DMS79 (cell line): ENCODE measurements around the gene TUBA4B.
"Not testable (repeated sequence)": the region's sequence is repeated elsewhere in the genome, so short reads cannot be mapped to it uniquely, and the experiment has no call there.

ENCODE experiments used
- DNase-seq: peaks from one replicate; lab custom pipeline; 2025; lab: John Stamatoyannopoulos, UW

The TUBA4B gene

DNA sequence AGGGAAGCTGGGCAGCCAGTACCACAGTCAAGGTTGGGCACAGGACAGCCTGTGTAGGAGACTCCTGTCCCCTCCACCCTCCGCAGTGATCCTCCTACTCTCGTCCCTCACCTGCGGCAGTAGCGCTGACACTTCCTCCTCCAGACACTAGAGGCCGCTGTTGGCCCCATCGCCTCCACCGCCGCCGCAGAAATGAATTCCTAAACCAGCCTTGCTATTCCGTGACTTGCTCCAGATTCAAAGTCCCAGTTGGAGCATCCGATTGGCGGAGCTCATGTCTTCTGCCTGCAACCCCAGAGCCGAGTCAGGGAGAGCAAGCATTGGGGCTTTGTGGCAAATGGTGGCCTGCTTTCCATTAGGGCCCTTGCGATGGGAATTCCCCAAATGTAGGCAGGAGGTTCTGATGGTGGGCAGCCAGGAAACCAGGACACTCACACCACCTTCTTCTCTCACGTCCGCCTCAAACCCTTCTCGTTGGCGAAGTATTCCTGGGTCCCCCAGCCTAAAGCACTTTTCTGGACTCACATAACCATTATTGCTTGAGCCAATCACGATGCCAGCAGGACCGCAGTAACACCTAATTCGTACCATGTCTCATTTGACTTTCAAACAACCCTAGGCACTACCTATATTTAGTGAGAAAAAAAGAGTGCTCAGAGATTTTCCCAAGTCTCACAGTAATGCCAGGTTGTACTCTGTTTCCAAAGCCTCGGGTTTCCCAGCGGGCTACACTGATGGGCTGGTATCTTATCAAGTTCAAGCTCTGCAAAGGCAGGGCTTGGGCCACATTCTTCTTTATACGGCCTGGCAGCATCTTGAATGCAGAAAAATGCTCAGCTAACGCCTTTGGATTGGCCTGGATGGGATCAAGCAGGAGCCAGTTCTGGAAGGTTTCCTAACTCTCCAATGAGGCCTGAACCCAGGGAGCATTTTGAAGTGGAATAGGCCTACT, 24.9 kb downstream of the TUBA4B start:
- DNase-seq: peak; percentile 48

DNA sequence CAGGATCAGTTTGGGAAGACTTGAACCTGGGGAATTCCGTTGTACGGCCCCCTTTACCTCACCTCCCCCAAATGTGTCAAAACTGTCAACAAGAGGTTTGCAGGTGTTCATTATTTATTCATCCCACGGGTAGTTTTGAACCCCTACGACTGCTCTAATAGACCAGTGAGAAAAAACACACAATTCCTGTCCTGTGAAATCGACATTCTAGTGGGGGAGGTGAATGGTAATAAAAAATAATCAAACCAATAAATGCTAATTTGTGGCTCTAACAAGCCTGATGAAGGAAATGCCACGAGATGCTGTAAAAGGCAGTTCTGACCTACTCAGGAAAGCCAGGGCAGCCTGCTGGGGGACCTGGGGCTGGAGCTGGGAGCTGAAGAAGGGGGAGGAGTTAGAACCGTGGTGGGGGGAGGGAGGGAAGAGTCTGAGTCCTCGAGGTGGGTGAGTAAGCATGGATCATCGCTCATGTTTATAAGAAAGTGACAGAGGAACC, 25.7 kb downstream of the TUBA4B start:
- no peak for DNase-seq

DNA sequence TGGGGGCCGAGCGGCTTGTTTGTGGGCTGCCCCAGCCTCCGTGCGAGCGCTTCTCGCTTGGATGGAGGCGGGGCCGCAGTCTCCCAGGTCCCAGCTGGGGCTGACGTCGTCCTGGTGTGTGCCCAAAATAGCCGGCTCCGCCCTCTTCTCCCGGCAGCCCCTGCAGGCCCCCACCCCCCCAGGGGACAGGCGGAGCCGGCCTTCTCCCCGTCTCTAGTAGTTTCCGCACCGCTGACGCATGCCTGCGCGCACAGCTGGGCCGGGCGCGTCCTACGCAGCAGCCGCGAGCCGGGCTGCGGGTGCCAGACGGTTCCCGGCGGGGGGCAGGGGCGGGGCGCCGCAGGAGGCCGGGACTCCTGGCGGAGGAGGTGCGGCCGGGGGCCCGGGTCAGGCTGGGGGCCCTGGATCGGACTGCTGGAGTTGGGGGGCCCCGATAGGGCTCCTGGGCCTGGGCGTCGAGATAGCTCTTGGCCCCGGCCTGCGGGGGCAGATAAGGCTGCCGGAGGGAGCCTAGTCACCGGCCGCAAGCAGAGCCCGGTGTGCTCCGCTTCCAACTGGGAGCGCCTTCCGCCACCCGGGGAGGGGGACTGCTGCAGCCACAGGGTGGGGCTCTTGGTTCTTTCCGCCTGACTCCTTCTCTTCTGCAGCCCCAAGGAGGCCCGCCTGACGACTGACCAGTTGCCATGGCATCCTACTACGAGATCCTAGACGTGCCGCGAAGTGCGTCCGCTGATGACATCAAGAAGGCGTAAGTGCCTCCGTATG, 26.3 kb downstream of the TUBA4B start, which contains the start of gene DNAJB2:
Gene DNAJB2 (plus strand): TSS at position 216 of the 765 bp plus-strand sequence. CDS start 468 bp downstream, at position 684.
- DNase-seq: peak; percentile 95

DNA sequence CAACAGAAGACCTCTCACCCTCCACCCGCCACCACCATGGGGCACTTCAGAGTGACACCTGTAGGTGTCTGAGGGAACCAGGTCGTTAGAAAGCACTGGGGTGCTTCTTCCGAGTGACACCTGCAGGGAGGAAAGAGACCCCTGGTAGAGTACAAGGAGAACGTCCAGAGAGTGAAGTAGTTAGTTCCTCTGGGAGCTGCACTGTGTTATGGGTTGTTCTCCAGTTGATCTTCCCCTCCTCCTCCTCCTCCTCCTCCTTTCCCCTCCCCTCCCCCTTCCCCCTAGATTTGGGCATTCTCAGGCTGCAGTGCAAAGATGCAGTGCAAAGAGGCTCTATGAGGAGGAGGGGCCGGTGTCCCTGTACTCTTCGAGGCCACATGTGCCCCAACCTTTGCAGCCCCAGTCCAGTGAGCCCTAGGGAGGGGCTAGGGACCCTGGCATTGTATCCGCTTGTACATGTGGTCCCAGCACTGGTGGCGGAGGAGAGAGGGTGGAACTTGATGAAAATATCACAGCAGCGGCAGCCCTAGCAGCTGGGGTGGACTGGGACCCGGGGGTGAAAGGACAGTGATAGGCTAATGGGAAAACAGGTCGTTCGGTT, 27.0 kb downstream of the TUBA4B start:
- no peak for DNase-seq

DNA sequence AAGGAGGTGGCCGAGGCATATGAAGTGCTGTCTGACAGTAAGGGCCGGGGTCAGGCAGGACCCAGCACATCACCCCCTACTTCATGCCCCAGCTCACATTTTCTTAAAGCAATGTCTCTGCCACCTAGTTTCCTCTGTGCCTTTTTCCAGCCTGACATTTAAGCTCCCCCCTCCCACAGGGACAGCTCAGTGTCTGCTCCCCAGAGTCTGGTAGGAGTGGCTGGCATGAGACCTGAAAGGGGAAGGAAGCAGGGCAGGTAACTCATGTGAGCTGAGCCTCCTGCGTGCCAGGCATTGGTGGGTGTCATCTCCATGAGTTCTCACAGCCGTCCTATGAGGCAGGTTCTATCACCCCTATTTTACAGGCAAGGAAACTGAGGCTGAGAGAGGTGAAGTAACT, 27.6 kb downstream of the TUBA4B start:
- no peak for DNase-seq

DNA sequence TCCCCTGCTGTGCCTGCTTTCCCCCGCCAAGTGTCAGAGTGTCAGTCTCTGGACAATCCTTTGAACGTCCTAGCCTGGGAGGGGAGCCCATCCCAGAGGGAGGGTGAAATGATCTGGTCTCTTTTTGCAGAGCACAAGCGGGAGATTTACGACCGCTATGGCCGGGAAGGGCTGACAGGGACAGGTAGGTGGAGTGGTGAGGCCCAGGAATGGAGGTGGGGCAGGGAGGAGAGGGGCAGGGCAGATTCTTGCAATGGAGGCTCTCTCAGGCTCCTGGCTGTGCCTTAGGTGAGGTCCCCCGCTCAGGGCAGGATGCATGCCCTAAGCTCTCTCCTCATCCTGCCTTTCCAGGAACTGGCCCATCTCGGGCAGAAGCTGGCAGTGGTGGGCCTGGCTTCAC, 28.5 kb downstream of the TUBA4B start:
- DNase-seq: no peak

DNA sequence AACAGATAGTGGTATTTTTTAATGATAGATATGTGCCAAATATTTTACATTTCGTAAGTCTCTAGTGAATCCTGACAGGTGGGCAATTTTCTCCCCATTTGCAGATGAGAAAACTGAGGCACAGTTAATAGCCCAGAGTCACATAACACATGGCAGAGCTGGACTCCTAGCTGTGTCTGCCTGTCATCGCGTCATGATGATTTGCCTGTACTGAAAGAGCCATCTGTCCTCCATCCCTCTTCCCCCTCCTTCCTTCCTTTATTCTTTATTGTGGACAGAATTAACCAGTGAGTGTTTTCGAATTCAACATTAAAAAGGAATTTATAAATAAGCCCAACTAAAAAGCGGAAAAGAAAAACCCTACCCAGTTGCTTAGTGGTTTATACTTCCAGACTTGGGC, 29.3 kb downstream of the TUBA4B start:
- no peak for DNase-seq

DNA sequence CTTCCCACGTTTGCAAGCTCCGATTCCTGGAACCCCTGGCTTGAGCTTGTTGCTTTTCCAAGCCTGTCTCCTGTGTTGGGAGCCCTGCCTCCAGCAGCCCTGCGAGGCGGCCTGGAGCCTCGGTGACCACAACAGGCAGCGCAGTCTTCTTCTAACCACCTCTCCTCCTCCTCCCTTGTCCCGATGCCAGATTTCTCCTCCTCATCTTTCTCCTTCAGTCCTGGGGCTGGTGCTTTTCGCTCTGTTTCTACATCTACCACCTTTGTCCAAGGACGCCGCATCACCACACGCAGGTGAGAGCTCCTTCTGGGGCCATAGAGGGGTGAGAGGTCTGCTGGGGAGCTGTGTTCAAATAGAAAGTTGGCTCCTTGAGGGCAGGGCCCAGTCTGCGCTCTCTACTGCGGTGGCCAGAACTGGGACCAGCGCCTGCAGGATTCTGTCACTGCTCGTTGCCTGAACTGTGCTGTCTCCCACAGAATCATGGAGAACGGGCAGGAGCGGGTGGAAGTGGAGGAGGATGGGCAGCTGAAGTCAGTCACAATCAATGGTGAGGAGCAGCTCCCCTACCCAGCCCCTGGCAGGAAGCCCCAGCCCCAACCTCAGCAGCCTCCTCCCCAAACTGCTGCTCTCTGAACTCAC, 30.0 kb downstream of the TUBA4B start:
- no peak for DNase-seq

DNA sequence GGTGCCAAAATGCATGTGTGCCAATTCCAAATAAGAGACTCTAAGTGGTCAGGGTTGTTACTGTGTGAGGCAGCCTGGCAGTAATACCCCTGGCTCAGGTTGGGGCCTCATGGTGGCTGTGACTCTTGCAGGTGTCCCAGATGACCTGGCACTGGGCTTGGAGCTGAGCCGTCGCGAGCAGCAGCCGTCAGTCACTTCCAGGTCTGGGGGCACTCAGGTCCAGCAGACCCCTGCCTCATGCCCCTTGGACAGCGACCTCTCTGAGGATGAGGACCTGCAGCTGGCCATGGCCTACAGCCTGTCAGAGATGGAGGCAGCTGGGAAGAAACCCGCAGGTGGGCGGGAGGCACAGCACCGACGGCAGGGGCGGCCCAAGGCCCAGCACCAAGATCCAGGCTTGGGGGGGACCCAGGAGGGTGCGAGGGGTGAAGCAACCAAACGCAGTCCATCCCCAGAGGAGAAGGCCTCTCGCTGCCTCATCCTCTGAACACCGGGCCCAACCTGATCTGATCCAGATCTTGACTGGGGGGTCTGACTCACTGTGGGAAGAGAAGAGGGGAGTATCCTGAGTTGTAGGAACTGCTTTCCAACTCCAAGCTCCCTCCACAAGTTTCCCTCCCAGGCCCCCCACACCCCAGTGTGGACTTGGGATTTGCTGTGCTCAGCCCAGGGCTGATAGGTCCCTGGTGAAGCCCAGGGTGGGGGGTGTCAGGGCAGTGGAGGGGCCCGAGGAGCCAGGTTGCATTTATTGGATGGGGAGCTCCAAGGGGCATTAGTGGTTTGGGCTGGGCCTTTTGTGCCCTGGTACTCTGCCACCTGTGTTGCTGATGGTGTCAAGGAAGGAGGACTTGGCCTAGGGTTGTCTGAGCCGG, 31.7 kb downstream of the TUBA4B start:
- no peak for DNase-seq

DNA sequence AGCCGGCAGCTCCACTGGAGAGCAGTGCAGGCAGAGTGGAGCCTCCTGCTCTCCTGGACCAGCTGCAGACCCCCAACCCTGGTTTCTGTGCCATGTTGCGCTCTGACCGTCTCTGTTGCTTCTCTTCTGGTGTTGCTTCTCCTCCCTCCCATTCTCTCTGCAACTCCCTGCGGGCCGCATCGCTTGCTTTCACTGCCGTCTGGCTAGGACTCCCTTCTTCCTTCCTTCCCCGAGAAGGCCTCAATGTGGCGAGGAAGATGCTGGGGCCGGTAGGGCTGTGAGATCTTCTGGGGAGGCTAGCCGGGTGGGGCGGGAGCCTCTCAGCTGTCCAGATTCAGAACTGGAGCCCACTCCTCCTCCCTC, 32.3 kb downstream of the TUBA4B start:
- DNase-seq: no peak

DNA sequence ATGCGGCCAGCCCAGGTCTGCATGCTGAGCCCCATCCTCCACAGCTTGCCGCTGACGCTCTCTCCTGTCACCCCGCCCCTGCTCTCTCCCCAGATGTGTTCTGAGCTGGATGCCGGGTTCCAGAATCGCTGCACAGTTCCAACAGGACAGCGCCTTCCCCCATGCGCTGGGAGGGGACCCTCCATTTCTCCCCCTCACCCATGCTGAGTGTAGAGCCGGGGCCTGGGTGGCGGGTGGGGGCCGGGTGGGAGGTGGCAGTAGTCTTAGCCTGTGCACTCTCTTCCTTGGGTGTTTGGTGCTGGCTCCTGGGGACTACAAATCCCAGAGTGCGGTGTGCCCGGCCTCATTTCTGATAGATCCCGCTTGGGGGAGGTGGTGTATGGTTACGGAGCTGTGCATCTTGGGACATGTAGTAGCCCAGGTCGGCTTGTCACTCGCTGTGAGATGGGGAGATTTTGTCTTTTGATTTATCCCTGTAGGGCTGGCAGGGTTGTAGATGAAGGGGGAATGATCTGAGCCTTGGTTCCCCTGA, 32.9 kb downstream of the TUBA4B start:
- DNase-seq: no peak

DNA sequence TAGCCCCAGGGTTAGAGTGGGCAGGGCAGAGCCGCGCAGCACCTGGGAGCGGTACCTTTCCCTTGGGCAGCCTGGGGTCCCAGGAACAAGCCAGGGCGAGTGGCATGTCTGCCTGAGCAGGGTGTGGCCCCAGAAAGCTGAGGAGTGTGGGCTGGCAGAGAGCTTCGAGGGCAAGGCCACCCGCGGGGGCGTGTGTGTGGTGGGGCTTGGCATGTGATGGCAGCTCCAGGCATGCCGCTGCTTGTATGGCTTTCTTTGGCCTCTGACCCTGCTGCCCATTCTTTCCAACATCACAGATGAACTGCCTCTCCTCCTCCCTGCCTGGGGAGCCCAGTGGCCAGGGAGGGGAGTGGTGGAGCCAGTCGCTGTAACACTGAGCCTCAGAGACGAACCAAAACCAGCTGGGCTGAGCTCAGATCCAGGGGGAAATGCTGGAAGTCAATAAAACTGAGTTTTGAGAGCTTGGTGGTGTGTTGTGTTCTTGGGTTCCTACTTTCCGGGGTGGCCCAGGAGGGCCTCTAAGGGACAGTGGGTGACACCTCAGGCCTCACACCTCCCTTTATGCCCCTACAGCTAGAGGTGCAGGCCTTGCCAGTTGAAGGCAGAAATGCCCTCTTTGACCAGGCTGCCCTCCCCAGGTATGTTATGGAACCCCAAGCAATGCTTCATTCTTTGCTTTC, 33.5 kb downstream of the TUBA4B start:
- no peak for DNase-seq

DNA sequence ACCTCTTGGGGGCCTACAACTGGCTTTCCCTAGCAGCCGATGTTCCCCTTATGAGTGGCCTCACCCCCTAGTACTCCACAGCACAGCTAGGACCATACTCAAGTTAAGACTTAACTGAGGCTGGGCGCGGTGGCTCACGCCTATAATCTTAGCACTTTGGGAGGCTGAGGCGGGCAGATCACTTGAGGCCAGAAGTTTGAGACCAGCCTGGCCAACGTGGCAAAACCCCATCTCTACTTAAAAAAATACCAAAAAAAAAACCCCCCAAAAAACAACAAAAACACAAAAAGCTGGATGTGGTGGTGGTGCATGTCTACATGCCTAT, 34.0 kb downstream of the TUBA4B start:
- DNase-seq: not testable (repeated sequence)

DNA sequence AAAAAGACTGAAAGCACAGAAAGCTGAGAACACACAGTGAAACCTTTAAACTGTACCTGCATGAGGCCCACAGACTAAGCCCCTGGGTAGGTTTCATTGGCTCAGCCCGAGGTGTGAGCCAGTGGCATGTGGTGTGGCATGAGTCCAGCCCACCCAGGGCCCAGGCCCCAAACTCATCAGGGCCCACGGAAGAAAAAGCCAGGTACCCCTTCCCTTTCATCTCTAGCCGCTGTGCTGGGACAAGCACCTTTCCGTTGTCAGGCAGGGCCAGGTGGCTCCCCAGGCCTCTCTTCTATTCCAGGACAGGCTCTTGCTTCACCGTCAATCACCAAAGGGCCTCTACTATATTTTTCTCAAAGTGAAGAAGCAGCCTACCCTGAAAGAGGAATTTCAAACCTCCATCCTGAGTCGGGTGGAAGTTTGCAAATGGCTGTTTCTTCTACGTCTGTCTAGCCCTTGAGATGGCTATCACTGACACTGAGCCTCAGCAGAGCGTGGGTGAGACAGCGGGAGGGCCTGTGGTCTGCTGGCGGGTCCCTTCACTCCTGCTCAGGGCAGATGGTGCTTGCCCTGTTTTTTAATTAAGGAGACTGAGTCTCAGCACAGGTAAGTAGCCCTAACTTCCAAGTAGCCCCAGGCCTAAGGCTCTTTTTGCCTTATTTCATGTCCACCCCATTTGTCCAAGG, 34.7 kb downstream of the TUBA4B start:
- DNase-seq: no peak

DNA sequence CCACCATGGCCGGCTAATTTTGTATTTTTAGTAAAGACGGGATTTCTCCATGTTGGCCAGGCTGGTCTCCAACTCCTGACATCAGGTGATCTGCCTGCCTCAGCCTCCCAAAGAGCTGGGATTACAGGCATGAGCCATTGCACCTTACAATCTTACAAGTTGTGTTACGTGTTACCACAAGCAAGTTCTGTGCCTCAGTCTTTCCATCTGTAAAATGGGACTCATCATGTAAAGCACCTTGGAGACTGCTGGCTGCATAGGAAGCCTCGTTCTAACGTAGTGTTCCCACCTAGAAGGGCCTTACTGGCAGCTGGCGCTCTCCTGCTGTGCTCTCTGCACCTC, 36.1 kb downstream of the TUBA4B start:
- DNase-seq: no peak

DNA sequence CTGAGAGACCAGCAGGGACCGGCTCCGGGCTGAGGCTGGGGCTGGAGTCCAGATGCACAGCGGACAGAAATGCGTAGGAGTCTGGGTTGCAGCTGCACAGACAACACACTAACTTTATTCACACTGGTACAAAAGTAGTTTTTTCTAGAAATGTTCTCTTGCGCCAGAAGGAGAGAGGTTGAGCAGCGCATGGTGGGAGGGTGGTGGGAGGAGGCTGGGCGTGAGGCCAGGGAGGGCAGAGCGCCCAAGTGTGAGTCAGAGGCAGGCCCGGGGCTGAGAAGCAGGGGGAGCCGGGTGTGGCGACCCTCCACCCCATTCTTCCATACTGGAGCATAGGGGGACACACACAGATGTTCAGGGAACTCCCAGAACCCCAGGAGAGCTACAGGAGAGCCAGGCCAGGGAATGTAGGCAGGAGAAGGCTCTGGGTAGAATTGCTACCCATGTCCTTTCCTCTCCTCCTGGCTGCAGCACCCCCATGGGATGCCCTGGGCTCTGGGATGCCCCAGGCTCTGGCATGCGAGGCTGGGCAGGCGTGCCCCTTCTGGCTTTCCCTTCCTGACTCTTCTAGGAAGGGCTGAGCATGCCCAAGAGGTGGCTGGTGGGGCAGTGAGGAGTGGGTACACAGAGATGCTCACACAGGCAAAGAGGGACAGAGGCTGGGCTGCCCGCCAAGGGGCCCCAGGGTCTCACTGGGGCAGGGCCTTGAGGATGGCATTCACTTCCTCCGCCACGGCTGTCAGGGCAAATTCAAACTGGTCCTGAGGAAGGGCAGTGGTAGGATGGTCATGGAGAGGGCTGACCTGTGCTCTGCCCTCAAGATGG, 36.7 kb downstream of the TUBA4B start:
- no peak for DNase-seq

DNA sequence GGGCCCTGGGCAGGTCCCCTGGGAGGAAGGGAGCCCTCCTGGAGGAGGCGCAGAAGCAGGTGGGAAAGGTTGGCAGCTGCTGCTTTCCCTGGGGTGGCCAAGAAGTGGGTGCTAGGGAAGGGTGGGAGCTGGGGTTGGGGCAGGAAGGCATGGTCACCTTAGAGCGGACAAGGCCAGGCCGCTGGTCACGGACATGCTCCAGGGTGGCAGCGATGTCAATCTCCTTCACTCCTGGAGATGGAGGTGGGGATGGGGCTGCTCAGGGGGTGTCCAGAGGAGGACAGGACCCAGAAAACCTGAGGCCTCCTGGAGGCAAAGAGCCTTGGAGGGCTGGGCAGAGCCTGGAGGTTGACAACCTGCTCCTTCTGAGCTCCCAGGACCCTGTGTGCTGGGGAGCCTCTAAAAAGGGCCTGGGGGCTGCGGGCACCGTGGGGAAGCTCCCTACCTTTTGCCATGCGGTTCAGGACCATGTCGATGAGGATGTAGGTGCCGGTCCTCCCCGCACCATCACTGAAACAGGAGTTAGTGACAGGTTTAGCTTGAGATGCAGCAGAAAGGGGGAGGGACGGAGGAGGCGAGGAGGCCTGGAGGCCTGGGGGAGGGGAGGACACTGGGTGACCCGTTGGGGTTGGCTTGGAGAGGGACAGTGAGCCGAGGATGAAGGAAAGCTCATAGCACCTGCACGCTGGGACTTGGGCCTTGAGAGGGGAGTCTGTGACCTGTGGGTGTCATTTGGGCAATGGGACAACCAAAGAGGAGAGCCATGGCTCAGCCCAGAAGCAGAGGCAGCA, 37.5 kb downstream of the TUBA4B start:
- DNase-seq: no peak

DNA sequence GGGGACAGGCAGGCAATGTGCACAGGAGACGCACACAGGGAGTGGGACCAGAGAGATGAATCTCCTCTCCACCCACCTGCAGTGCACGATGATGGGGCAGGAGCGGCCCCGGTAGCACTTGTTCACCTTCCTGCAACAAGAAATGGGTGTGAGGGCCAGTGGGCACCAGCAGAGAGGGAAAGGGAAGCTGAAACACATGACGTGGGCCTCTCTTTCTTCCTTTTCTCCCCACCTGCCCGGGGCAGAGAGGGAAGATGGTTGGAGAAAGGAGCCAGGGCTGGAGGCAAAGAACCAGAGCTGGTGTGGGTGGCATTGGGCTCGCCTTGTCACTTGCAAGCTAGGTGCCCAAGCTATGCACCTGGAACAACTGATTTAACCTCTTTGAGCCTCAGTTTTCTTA, 38.4 kb downstream of the TUBA4B start:
- DNase-seq: no peak
